WTC11 (cell line): ENCODE measurements around the gene INPP4A. TPM values are rescaled to one million over a fixed set of nuclear protein-coding genes. Genes with fewer than 3 reads are reported as not detected.

Experiments used
- ATAC-seq: fragments of 200-7000 bp; cut with Tn5 transposase; 2 replicates; pipeline ENCODE4 v1.10.0; 2021; ENCODE audit warnings: mild to moderate bottlenecking, moderate library complexity
- CTCF ChIA-PET: fragments of 300-600 bp; sonication (Branson Sonifier 250); formaldehyde crosslinking; loops from one replicate; lab custom pipeline; 2021; ENCODE audit warnings: antibody characterized with exemption; lab: Charles Lee
- POLR2A ChIA-PET: fragments of 350-600 bp; sonication (Branson Sonifier 250); formaldehyde crosslinking; loops from one replicate; lab custom pipeline; 2021; ENCODE audit warnings: antibody characterized with exemption; lab: Charles Lee
- DNase-seq: peaks from one replicate; pipeline ENCODE4 v3.0.0; 2021; ENCODE audit warnings: low spot score
- H3K27ac Mint-ChIP-seq: 2 replicates; pipeline ENCODE4 v1.8.0; 2021; ENCODE audit warnings: mixed read lengths
- H3K27me3 Mint-ChIP-seq: 2 replicates; pipeline ENCODE4 v1.8.0; 2021; ENCODE audit warnings: low read depth, mild to moderate bottlenecking, moderate library complexity, mixed read lengths
- H3K36me3 Mint-ChIP-seq: 2 replicates; pipeline ENCODE4 v1.8.0; 2021; ENCODE audit warnings: mixed read lengths
- H3K4me1 Mint-ChIP-seq: 2 replicates; pipeline ENCODE4 v1.8.0; 2022; ENCODE audit warnings: mixed read lengths
- H3K4me3 Mint-ChIP-seq: 2 replicates; pipeline ENCODE4 v1.8.0; 2021; ENCODE audit warnings: mild to moderate bottlenecking, moderate library complexity, mixed read lengths
- H3K9me3 Mint-ChIP-seq: 2 replicates; pipeline ENCODE4 v1.8.0; 2021; ENCODE audit warnings: mixed read lengths
- ATF1 ChIP-seq: sonication (generic); formaldehyde crosslinking; IDR thresholded peaks from 2 replicates; pipeline ENCODE4 v1.8.1; 2023; ENCODE audit warnings: mild to moderate bottlenecking, moderate library complexity, missing genetic modification reagents
- CBFB ChIP-seq: sonication (generic); formaldehyde crosslinking; IDR thresholded peaks from 2 replicates; pipeline ENCODE4 v1.8.1; 2022; ENCODE audit warnings: mild to moderate bottlenecking, low read depth, missing genetic modification reagents
- CREM ChIP-seq: sonication (generic); formaldehyde crosslinking; IDR thresholded peaks from 2 replicates; pipeline ENCODE4 v1.8.1; 2022; ENCODE audit warnings: mild to moderate bottlenecking, missing genetic modification reagents, moderate library complexity
- E2F1 ChIP-seq: sonication (generic); formaldehyde crosslinking; IDR thresholded peaks from 2 replicates; pipeline ENCODE4 v1.8.0; 2022; ENCODE audit warnings: mild to moderate bottlenecking, missing genetic modification reagents
- EMX1 ChIP-seq: fragments of 250-450 bp; sonication (Bioruptor Pico); IDR thresholded peaks from 2 replicates; pipeline ENCODE4 v1.8.0; 2021; ENCODE audit warnings: mild to moderate bottlenecking
- ESRRA ChIP-seq: sonication (generic); formaldehyde crosslinking; IDR thresholded peaks from 2 replicates; pipeline ENCODE4 v1.8.1; 2022; ENCODE audit warnings: mild to moderate bottlenecking, missing genetic modification reagents, borderline replicate concordance
- FOXJ3 ChIP-seq: sonication (generic); formaldehyde crosslinking; IDR thresholded peaks from 2 replicates; pipeline ENCODE4 v1.9.0; 2021; ENCODE audit warnings: missing genetic modification reagents, mild to moderate bottlenecking, borderline replicate concordance
- FOXP1 ChIP-seq: sonication (generic); formaldehyde crosslinking; IDR thresholded peaks from 2 replicates; pipeline ENCODE4 v1.8.0; 2022; ENCODE audit warnings: missing genetic modification reagents, mild to moderate bottlenecking, moderate library complexity, borderline replicate concordance
- GTF2I ChIP-seq: fragments of 250-450 bp; sonication (Bioruptor Pico); conservative IDR thresholded peaks from 2 replicates; pipeline ENCODE4 v1.4.0; 2021; ENCODE audit warnings: mild to moderate bottlenecking
- IRF1 ChIP-seq: sonication (generic); formaldehyde crosslinking; IDR thresholded peaks from 2 replicates; pipeline ENCODE4 v1.8.0; 2023; ENCODE audit warnings: missing genetic modification reagents
- JAZF1 ChIP-seq: fragments of 250-450 bp; sonication (Bioruptor Pico); IDR thresholded peaks from 2 replicates; pipeline ENCODE4 v1.9.0; 2021; ENCODE audit warnings: moderate library complexity, mild to moderate bottlenecking, inconsistent platforms
- MLX ChIP-seq: sonication (generic); formaldehyde crosslinking; IDR thresholded peaks from 2 replicates; pipeline ENCODE4 v1.8.1; 2023; ENCODE audit warnings: mild to moderate bottlenecking, missing genetic modification reagents, moderate library complexity
- MXD4 ChIP-seq: fragments of 250-450 bp; sonication (Bioruptor Pico); IDR thresholded peaks from 2 replicates; pipeline ENCODE4 v1.8.0; 2021; ENCODE audit warnings: mild to moderate bottlenecking, moderate library complexity, borderline replicate concordance
- NFE2L1 ChIP-seq: sonication (generic); formaldehyde crosslinking; IDR thresholded peaks from 2 replicates; pipeline ENCODE4 v1.8.1; 2023; ENCODE audit warnings: missing genetic modification reagents
- NR1H2 ChIP-seq: sonication (generic); formaldehyde crosslinking; IDR thresholded peaks from 2 replicates; pipeline ENCODE4 v1.9.0; 2021; ENCODE audit warnings: mild to moderate bottlenecking, moderate library complexity, missing genetic modification reagents
- RORB ChIP-seq: fragments of 250-450 bp; sonication (Bioruptor Pico); IDR thresholded peaks from 2 replicates; pipeline ENCODE4 v1.9.0; 2021; ENCODE audit warnings: mild to moderate bottlenecking
- SMAD3 ChIP-seq: sonication (generic); formaldehyde crosslinking; IDR thresholded peaks from 2 replicates; pipeline ENCODE4 v1.8.0; 2022; ENCODE audit warnings: missing genetic modification reagents, mild to moderate bottlenecking, borderline replicate concordance
- TEAD4 ChIP-seq: sonication (generic); formaldehyde crosslinking; IDR thresholded peaks from 2 replicates; pipeline ENCODE4 v1.8.0; 2022; ENCODE audit warnings: mild to moderate bottlenecking, missing genetic modification reagents
- TP53 ChIP-seq: sonication (generic); formaldehyde crosslinking; IDR thresholded peaks from 2 replicates; pipeline ENCODE4 v1.8.1; 2023; ENCODE audit warnings: mild to moderate bottlenecking, missing genetic modification reagents
- USF2 ChIP-seq: sonication (generic); formaldehyde crosslinking; IDR thresholded peaks from 2 replicates; pipeline ENCODE4 v1.8.1; 2023; ENCODE audit warnings: mild to moderate bottlenecking, missing genetic modification reagents, moderate library complexity
- ZBTB43 ChIP-seq: sonication (generic); formaldehyde crosslinking; IDR thresholded peaks from 2 replicates; pipeline ENCODE4 v1.8.1; 2023; ENCODE audit warnings: mild to moderate bottlenecking, missing genetic modification reagents
- ZNF219 ChIP-seq: sonication (generic); formaldehyde crosslinking; IDR thresholded peaks from 2 replicates; pipeline ENCODE4 v1.8.0; 2023; ENCODE audit warnings: missing genetic modification reagents, mild to moderate bottlenecking, borderline replicate concordance
- ZNF232 ChIP-seq: sonication (generic); formaldehyde crosslinking; IDR thresholded peaks from 2 replicates; pipeline ENCODE4 v1.8.0; 2022; ENCODE audit warnings: mild to moderate bottlenecking, missing genetic modification reagents
- ZNF263 ChIP-seq: sonication (generic); formaldehyde crosslinking; IDR thresholded peaks from 2 replicates; pipeline ENCODE4 v1.8.1; 2022; ENCODE audit warnings: low read depth, mild to moderate bottlenecking, moderate library complexity, missing genetic modification reagents
- ZNF416 ChIP-seq: fragments of 250-450 bp; sonication (Bioruptor Pico); IDR thresholded peaks from 2 replicates; pipeline ENCODE4 v1.9.0; 2021; ENCODE audit warnings: mild to moderate bottlenecking, inconsistent platforms
- total RNA-seq: library from RNA; stranded (reverse); gene quantifications from 3 replicates; pipeline ENCODE4 v1.2.3, GENCODE V29; 2021

Gene INPP4A
- total RNA-seq, 1 experiment from 2014 or later: 38.3 TPM

- TF ChIP-seq USF2 (CRISPR knock-in tag) (no peak), TP53 (CRISPR knock-in tag) (no peak)
- TF ChIP-seq, all 79 proteins: peak for 0
Measured at GRCh38 chr2:98488252-98488651, 43.6 kb downstream of the INPP4A start (continued).

- Mint-ChIP-seq H3K4me3 (no peak overlapping the region), H3K27me3 (no peaks in the 10 kb centered on the region), H3K36me3 (peaks cover 6% of the 10 kb centered on the region; the same call in 1 of the 2 replicates), H3K4me1 (peaks cover 32% of the 10 kb centered on the region), H3K9me3 (peaks cover 6% of the 10 kb centered on the region), H3K27ac (no peak overlapping the region)
- no peak for DNase-seq
- POLR2A ChIA-PET: no interaction called here
- no peak for ATAC-seq
- CTCF ChIA-PET: interaction anchor here (0.7 to 2.2 kb wide), 2 partner anchors 10 to 96 kb away, joined by 3 to 12 read pairs; no protein-coding TSS in a partner anchor
- TF ChIP-seq ZNF219 (CRISPR knock-in tag): no peak
- no peak for TF ChIP-seq ZNF263 (CRISPR knock-in tag)
- TF ChIP-seq SMAD3 (CRISPR knock-in tag): no peak
- TF ChIP-seq NFE2L1 (CRISPR knock-in tag): no peak
- no peak for TF ChIP-seq TEAD4
- no peak for TF ChIP-seq ESRRA (CRISPR knock-in tag)
- no peak for TF ChIP-seq FOXJ3 (CRISPR knock-in tag)
- TF ChIP-seq MLX (CRISPR knock-in tag): no peak
- TF ChIP-seq FOXP1: no peak
- no peak for TF ChIP-seq GTF2I (CRISPR knock-in tag)
- TF ChIP-seq CBFB (CRISPR knock-in tag): no peak
- no peak for TF ChIP-seq NR1H2
- no peak for TF ChIP-seq CREM (CRISPR knock-in tag)
- no peak for TF ChIP-seq RORB (CRISPR knock-in tag)
- no peak for TF ChIP-seq ZNF416
- TF ChIP-seq E2F1 (CRISPR knock-in tag): no peak
- TF ChIP-seq ZNF232 (CRISPR knock-in tag): no peak
- TF ChIP-seq MXD4: no peak
Measured at GRCh38 chr2:98489486-98489885, 44.8 kb downstream of the INPP4A start.

GRCh38 chr2:98489971-98490962, 45.6 kb downstream of the INPP4A start:
- ATAC-seq (no peak), DNase-seq (no peak)
- Mint-ChIP-seq H3K9me3 (peaks cover 14% of the 10 kb centered on the region), H3K4me1 (peaks cover 32% of the 10 kb centered on the region), H3K4me3 (no peak overlapping the region), H3K27ac (no peak overlapping the region), H3K27me3 (no peaks in the 10 kb centered on the region), H3K36me3 (peaks cover 13% of the 10 kb centered on the region; the same call in 1 of the 2 replicates)
- ChIA-PET POLR2A (no interaction called here), CTCF (interaction anchor here (0.8 kb wide), 1 partner anchor 867 kb away, joined by 3 read pairs; no protein-coding TSS in a partner anchor)
- TF ChIP-seq ATF1 (no peak), ZBTB43 (CRISPR knock-in tag) (no peak), JAZF1 (CRISPR knock-in tag) (no peak), EMX1 (no peak), SMAD3 (CRISPR knock-in tag) (no peak), IRF1 (CRISPR knock-in tag) (no peak)
